Vagina (tissue), 2 donors: ENCODE measurements around the gene SPIB.
"Not testable (repeated sequence)": the region's sequence is repeated elsewhere in the genome, so short reads cannot be mapped to it uniquely, and the experiment has no call there.

Source experiments
- CTCF ChIP-seq, 3 experiments: fragments of 450-650 bp in 2 of 3; fragments of 200-600 bp in 1 of 3; sonication (generic) in 1 of 3; IDR thresholded peaks; one replicate each; pipeline ENCODE4 v1.5.1; 2017 to 2019; ENCODE audit warnings: antibody characterized with exemption in 3 of 3, mild to moderate bottlenecking in 2 of 3, moderate library complexity in 2 of 3
- POLR2A ChIP-seq, 2 donors: fragments of 450-650 bp; IDR thresholded peaks; one replicate each; pipeline ENCODE4 v1.6.1; 2017; ENCODE audit warnings: antibody characterized with exemption in 2 of 2, mild to moderate bottlenecking in 2 of 2, moderate library complexity in 2 of 2

GRCh38 chr19:50473336-50473735 is 54.6 kb downstream of the SPIB start:
- TF ChIP-seq CTCF, POLR2A (IDR thresholded peaks at IDR 0.05): not testable (repeated sequence)
